NB4 (cell line): Measurements from ENCODE around the gene TRIM2.

Experiments used
- MYC ChIP-seq: IDR thresholded peaks from 2 replicates; pipeline ENCODE4 v1.6.1; 2011; ENCODE audit warnings: low read depth, low read length
- POLR2A ChIP-seq: IDR thresholded peaks from 2 replicates; pipeline ENCODE4 v1.6.1; 2011; ENCODE audit warnings: mild to moderate bottlenecking; ENCODE audit not compliant: insufficient read length; ENCODE audit errors: extremely low read depth
- TF ChIP-seq, protein P1 (sequence below): IDR thresholded peaks from one replicate; pipeline ENCODE4 v1.5.1; 2012; ENCODE audit warnings: low read depth, low read length
- TF ChIP-seq, protein P2 (sequence below): IDR thresholded peaks from 2 replicates; pipeline ENCODE4 v1.6.1; 2011; ENCODE audit warnings: low read depth, low read length

DNA sequence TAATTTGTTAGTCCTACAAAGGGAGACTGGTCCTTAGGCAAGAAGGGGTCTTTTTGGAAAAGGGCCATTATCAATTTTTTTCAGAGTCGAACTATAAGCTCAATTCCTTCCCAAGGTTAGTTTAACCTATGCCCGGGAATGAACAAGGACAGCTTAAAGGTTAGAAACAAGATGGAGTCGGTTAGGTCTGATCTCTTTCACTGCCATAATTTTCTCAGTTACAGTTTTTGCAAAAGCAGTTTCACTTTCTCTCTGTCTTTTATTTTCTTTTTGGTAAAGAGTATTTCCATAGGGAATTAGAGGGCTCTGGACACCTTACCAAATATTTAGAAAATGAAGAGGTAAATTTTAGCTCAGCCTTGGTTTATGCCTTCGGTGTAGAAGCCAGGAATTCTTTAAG is 64.1 kb downstream of the TRIM2 start:
- TF ChIP-seq POLR2A (no peak), MYC (no peak)
- TF ChIP-seq, protein P1, sequence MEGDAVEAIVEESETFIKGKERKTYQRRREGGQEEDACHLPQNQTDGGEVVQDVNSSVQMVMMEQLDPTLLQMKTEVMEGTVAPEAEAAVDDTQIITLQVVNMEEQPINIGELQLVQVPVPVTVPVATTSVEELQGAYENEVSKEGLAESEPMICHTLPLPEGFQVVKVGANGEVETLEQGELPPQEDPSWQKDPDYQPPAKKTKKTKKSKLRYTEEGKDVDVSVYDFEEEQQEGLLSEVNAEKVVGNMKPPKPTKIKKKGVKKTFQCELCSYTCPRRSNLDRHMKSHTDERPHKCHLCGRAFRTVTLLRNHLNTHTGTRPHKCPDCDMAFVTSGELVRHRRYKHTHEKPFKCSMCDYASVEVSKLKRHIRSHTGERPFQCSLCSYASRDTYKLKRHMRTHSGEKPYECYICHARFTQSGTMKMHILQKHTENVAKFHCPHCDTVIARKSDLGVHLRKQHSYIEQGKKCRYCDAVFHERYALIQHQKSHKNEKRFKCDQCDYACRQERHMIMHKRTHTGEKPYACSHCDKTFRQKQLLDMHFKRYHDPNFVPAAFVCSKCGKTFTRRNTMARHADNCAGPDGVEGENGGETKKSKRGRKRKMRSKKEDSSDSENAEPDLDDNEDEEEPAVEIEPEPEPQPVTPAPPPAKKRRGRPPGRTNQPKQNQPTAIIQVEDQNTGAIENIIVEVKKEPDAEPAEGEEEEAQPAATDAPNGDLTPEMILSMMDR: no peak
- TF ChIP-seq, protein P2, sequence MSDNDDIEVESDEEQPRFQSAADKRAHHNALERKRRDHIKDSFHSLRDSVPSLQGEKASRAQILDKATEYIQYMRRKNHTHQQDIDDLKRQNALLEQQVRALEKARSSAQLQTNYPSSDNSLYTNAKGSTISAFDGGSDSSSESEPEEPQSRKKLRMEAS: no peak
